GM12892 (cell line): Measurements from ENCODE around the gene AFDN.

Source experiments
- DNase-seq: peaks from one replicate; pipeline ENCODE4 v3.0.0; 2011; ENCODE audit not compliant: insufficient read length
- FAIRE-seq: peaks from 2 replicates; lab custom pipeline; 2011; peaks lifted over from hg19 to GRCh38; lab: Jason Lieb, UNC
- POLR2A ChIP-seq: IDR thresholded peaks from 2 replicates; pipeline ENCODE4 v1.6.1; 2011; ENCODE audit warnings: low read depth, low read length, control low read depth
- POLR2AphosphoS5 ChIP-seq: IDR thresholded peaks from 2 replicates; pipeline ENCODE4 v1.6.1; 2011; ENCODE audit warnings: low read depth, low read length, control low read depth
- TAF1 ChIP-seq: IDR thresholded peaks from 2 replicates; pipeline ENCODE4 v1.6.1; 2011; ENCODE audit warnings: low read depth, mild to moderate bottlenecking, control low read depth, low read length, borderline replicate concordance

Gene AFDN

GRCh38 chr6:167956491-167956890 is 129.8 kb downstream of the AFDN start:
- TF ChIP-seq POLR2A (no peak), TAF1 (no peak), POLR2AphosphoS5 (no peak)
- FAIRE-seq = no peak
- no peak for DNase-seq

GRCh38 chr6:167956983-167957492 is 130.3 kb downstream of the AFDN start:
- DNase-seq = no peak
- FAIRE-seq = no peak
- TF ChIP-seq POLR2A (no peak), POLR2AphosphoS5 (no peak), TAF1 (no peak)

- FAIRE-seq (no peak), DNase-seq (no peak)
- no peak for TF ChIP-seq TAF1
- no peak for TF ChIP-seq POLR2AphosphoS5
- TF ChIP-seq POLR2A = no peak
These were observed 130.9 kb downstream of the AFDN start for GRCh38 chr6:167957626-167958025.

- DNase-seq = no peak
- TF ChIP-seq TAF1 (no peak), POLR2AphosphoS5 (no peak), POLR2A (no peak)
- no peak for FAIRE-seq
These were observed 133.9 kb downstream of the AFDN start for GRCh38 chr6:167960579-167960978.

GRCh38 chr6:167962711-167963110 is 136.0 kb downstream of the AFDN start:
- FAIRE-seq = no peak
- DNase-seq = no peak
- TF ChIP-seq POLR2AphosphoS5 (no peak), POLR2A (no peak), TAF1 (no peak)

- FAIRE-seq (no peak), DNase-seq (no peak)
- TF ChIP-seq POLR2A (no peak), TAF1 (no peak), POLR2AphosphoS5 (no peak)
These were observed 136.9 kb downstream of the AFDN start for GRCh38 chr6:167963589-167964057.

- TF ChIP-seq POLR2A (no peak), TAF1 (no peak), POLR2AphosphoS5 (no peak)
- no peak for DNase-seq
- FAIRE-seq = no peak
These were observed 139.2 kb downstream of the AFDN start for GRCh38 chr6:167965592-167966539.

GRCh38 chr6:167966540-167966905 is 139.8 kb downstream of the AFDN start:
- TF ChIP-seq POLR2A (no peak), POLR2AphosphoS5 (no peak), TAF1 (no peak)
- FAIRE-seq (no peak), DNase-seq (no peak)

- TF ChIP-seq TAF1 (no peak), POLR2AphosphoS5 (no peak), POLR2A (no peak)
- FAIRE-seq (no peak), DNase-seq (no peak)
These were observed 141.4 kb downstream of the AFDN start for GRCh38 chr6:167968091-167968490.

GRCh38 chr6:167970230-167970629 is 143.5 kb downstream of the AFDN start:
- DNase-seq (no peak), FAIRE-seq (no peak)
- TF ChIP-seq TAF1 (no peak), POLR2A (no peak), POLR2AphosphoS5 (no peak)

- FAIRE-seq (no peak), DNase-seq (no peak)
- no peak for TF ChIP-seq POLR2A
These were observed 145.5 kb downstream of the AFDN start for GRCh38 chr6:167972193-167972592.
